K562 (cell line): Measurements from ENCODE around the gene SPHK2. TPM values are rescaled to one million over a fixed set of nuclear protein-coding genes. Genes with fewer than 3 reads are reported as not detected.

Source experiments
- ATAC-seq: fragments of 200-7000 bp; cut with Tn5 transposase; 3 replicates; pipeline ENCODE4 v1.9.1; 2020; ENCODE audit warnings: moderate library complexity
- BruUV-seq: library from RNA; stranded (reverse); fragments of 400-500 nt; replicated peaks from 2 replicates; lab custom pipeline; 2021; lab: Mats Ljungman, UMichigan
- CTCF ChIA-PET: fragments of 300-600 bp; formaldehyde crosslinking; extraction: SDS; loops from one replicate; lab custom pipeline; 2021; ENCODE audit warnings: low intra/inter-chr PET ratio; lab: Yijun Ruan, JAX
- POLR2A ChIA-PET: fragments of 300-600, 350-650 bp; sonication (Branson Sonifier 250); formaldehyde crosslinking; extraction: SDS; loops from one replicate; lab custom pipeline; 2021; ENCODE audit warnings: antibody characterized with exemption, inconsistent platforms; lab: Yijun Ruan, JAX
- DNase-seq, 4 experiments: peaks; one replicate each; pipeline versions ENCODE4 v3.0.0 to v3.0.0-alpha.2; 2011 to 2018; ENCODE audit warnings: low spot score in 3 of 4, mixed read lengths in 3 of 4; ENCODE audit errors: extremely low read depth in 1 of 4
- FAIRE-seq: peaks from 2 replicates; lab custom pipeline; 2011; peaks lifted over from hg19 to GRCh38; lab: Jason Lieb, UNC
- H2AFZ ChIP-seq: 2 replicates; pipeline ENCODE4 v1.6.0; 2011; ENCODE audit warnings: low read depth, low read length, control low read depth, inconsistent platforms
- H3K27ac ChIP-seq: fragments of 200-600 bp; 3 replicates; pipeline ENCODE4 v1.8.0; 2011; ENCODE audit warnings: low read depth, mild to moderate bottlenecking, control low read depth, inconsistent platforms, low read length, moderate library complexity, mixed read lengths; ENCODE audit errors: extremely low read depth
- H3K27me3 ChIP-seq, 2 experiments: fragments of 300-600 bp in 1 of 2; 2 replicates in 1 of 2; 3 replicates in 1 of 2; pipeline versions ENCODE4 v1.6.0 to v1.8.0; 2011; ENCODE audit warnings: inconsistent platforms in 2 of 2, low read length in 2 of 2, mild to moderate bottlenecking in 1 of 2, mixed read lengths in 1 of 2, moderate library complexity in 1 of 2; ENCODE audit not compliant: control insufficient read depth in 2 of 2, insufficient read depth in 2 of 2
- H3K36me3 ChIP-seq: fragments of 300-600 bp; 3 replicates; pipeline ENCODE4 v1.8.0; 2011; ENCODE audit warnings: mild to moderate bottlenecking, low read length, inconsistent platforms; ENCODE audit not compliant: control insufficient read depth, insufficient read depth
- H3K4me1 ChIP-seq, 2 experiments: fragments of 200-600 bp in 1 of 2; replicated peaks in 1 of 2; 2 replicates in 1 of 2; 3 replicates in 1 of 2; pipeline versions ENCODE4 v1.5.1 to v1.8.0; 2011; ENCODE audit warnings: inconsistent platforms in 2 of 2, low read length in 2 of 2, mild to moderate bottlenecking in 1 of 2, mixed read lengths in 1 of 2, moderate library complexity in 1 of 2; ENCODE audit not compliant: control insufficient read depth in 2 of 2, insufficient read depth in 2 of 2
- H3K4me2 ChIP-seq: 2 replicates; pipeline ENCODE4 v1.6.1; 2011; ENCODE audit warnings: low read length, control low read depth, inconsistent platforms, mixed read lengths; ENCODE audit not compliant: insufficient read depth
- H3K4me3 ChIP-seq: fragments of 200-600 bp; sonication (generic), shearing (Covaris generic); 2 replicates; pipeline ENCODE4 v1.5.1; 2016; ENCODE audit warnings: control low read depth, inconsistent platforms
- H3K79me2 ChIP-seq: fragments of 200-600 bp; 3 replicates; pipeline ENCODE4 v1.8.0; 2011; ENCODE audit warnings: low read length, inconsistent platforms; ENCODE audit not compliant: control insufficient read depth, insufficient read depth
- H3K9ac ChIP-seq, 2 experiments: 2 replicates each; pipeline versions ENCODE4 v1.6.0 to v1.6.1; 2011; ENCODE audit warnings: low read depth in 2 of 2, low read length in 2 of 2, control low read depth in 1 of 2, inconsistent platforms in 1 of 2, mild to moderate bottlenecking in 1 of 2, mixed read lengths in 1 of 2; ENCODE audit not compliant: insufficient read depth in 1 of 2
- H3K9me1 ChIP-seq: one replicate; pipeline ENCODE4 v1.6.0; 2011; ENCODE audit warnings: inconsistent platforms, mild to moderate bottlenecking, low read length, moderate library complexity; ENCODE audit not compliant: control insufficient read depth, insufficient read depth
- H3K9me3 ChIP-seq: replicated peaks from 2 replicates; pipeline ENCODE4 v1.5.1; 2011; ENCODE audit warnings: low read depth, low read length, inconsistent platforms; ENCODE audit not compliant: control insufficient read depth, insufficient read depth
- H4K20me1 ChIP-seq: replicated peaks from 2 replicates; pipeline ENCODE4 v1.6.1; 2011; ENCODE audit warnings: low read length, inconsistent platforms, mixed read lengths; ENCODE audit not compliant: control insufficient read depth, insufficient read depth
- E2F3 ChIP-seq: fragments of 250-450 bp; sonication (Bioruptor Pico); IDR thresholded peaks from 2 replicates; pipeline ENCODE4 v1.4.0; 2020; ENCODE audit warnings: mild to moderate bottlenecking
- MTA2 ChIP-seq: fragments of 450-650 bp; IDR thresholded peaks from 2 replicates; pipeline ENCODE4 v1.6.1; 2016; ENCODE audit warnings: low read depth
- NFIX ChIP-seq: fragments of 250-450 bp; sonication (Bioruptor Pico); IDR thresholded peaks from 2 replicates; pipeline ENCODE4 v1.4.0; 2020; ENCODE audit warnings: low read depth, mild to moderate bottlenecking, moderate library complexity
- NFRKB ChIP-seq: fragments of 450-650 bp; IDR thresholded peaks from 2 replicates; pipeline ENCODE4 v1.6.1; 2016; ENCODE audit warnings: low read depth
- NR2C1 ChIP-seq, 2 experiments: fragments of 450-650 bp; IDR thresholded peaks; 2 replicates each; pipeline ENCODE4 v1.6.1; 2017; ENCODE audit warnings: mild to moderate bottlenecking in 2 of 2, antibody characterized with exemption in 1 of 2, inconsistent platforms in 1 of 2, missing compliant biosample characterization in 1 of 2, missing genetic modification characterization in 1 of 2
- PURB ChIP-seq: sonication (generic); formaldehyde crosslinking; IDR thresholded peaks from 2 replicates; pipeline ENCODE4 v1.9.0; 2021; ENCODE audit warnings: low read depth, mild to moderate bottlenecking, missing genetic modification reagents
- SIN3A ChIP-seq, 2 experiments: fragments of 150-350 bp in 1 of 2; IDR thresholded peaks; 2 replicates each; pipeline ENCODE4 v1.6.1; 2011 to 2016; ENCODE audit warnings: borderline replicate concordance in 2 of 2, low read depth in 2 of 2, low read length in 2 of 2, mild to moderate bottlenecking in 2 of 2, moderate library complexity in 2 of 2; ENCODE audit not compliant: control insufficient read depth in 1 of 2
- SIRT6 ChIP-seq: IDR thresholded peaks from one replicate; pipeline ENCODE4 v1.6.1; 2012; ENCODE audit warnings: low read depth, mild to moderate bottlenecking, control low read depth, inconsistent platforms, low read length, moderate library complexity
- SMAD2 ChIP-seq: fragments of 150-350 bp; IDR thresholded peaks from 2 replicates; pipeline ENCODE4 v1.6.1; 2014; ENCODE audit warnings: low read depth, mild to moderate bottlenecking, low read length
- SNAPC5 ChIP-seq: fragments of 250-450 bp; sonication (Bioruptor Pico); IDR thresholded peaks from 2 replicates; pipeline ENCODE4 v1.8.0; 2021; ENCODE audit warnings: moderate library complexity, mild to moderate bottlenecking, inconsistent platforms
- TEAD1 ChIP-seq, 2 experiments: fragments of 450-650 bp in 1 of 2; sonication (generic) in 1 of 2; formaldehyde crosslinking; IDR thresholded peaks; 2 replicates each; pipeline versions ENCODE4 v1.4.0 to v1.8.0; 2020 to 2022; ENCODE audit warnings: mild to moderate bottlenecking in 2 of 2, missing genetic modification reagents in 1 of 2
- TSHZ1 ChIP-seq: fragments of 250-450 bp; sonication (Bioruptor Pico); IDR thresholded peaks from 2 replicates; pipeline ENCODE4 v1.4.0; 2020; ENCODE audit warnings: mild to moderate bottlenecking, moderate library complexity
- ZBTB43 ChIP-seq: sonication (generic); formaldehyde crosslinking; IDR thresholded peaks from 2 replicates; pipeline ENCODE4 v1.8.0; 2023; ENCODE audit warnings: mild to moderate bottlenecking, missing genetic modification reagents
- WGBS: fragments of 100-300 bp; shearing (Covaris generic); methylation state at CpG from one replicate; pipeline ENCODE4 v1.1.6; 2016; ENCODE audit warnings: low coverage, mixed read lengths; ENCODE audit not compliant: insufficient coverage; ENCODE audit errors: missing lambda C conversion rate; 5-methylcytosine and 5-hydroxymethylcytosine counted together
- in situ Hi-C: fragments of 300-500 bp; cut with MboI; formaldehyde crosslinking; loops from 4 replicates; pipeline ENCODE4 v1.15.0; 2018; ENCODE audit warnings: inconsistent platforms, mixed read lengths
- intact Hi-C: fragments of 100-400 bp; cut with micrococcal nuclease; formaldehyde crosslinking; loops from 2 replicates; pipeline ENCODE4 v1.14.2; 2022
- polyA plus RNA-seq, 8 experiments: library from polyadenylated mRNA; depleted of rRNA in 4 of 8; stranded (reverse) in 5 of 8; unstranded in 3 of 8; fragments of >200 nt; fragmentation: Nextera tagmentation in 2 of 8; fragmentation: Illumina TruSeq in 1 of 8; extraction: Ambion mirVana in 2 of 8; extraction: Trizol in 1 of 8; gene quantifications; 2 replicates each; pipeline versions ENCODE4 v1.2.1 to v1.2.3, GENCODE V29; 2011 to 2014; ENCODE audit warnings: inconsistent platforms in 1 of 8, missing spikeins in 1 of 8
- total RNA-seq, 7 experiments: library from RNA; depleted of rRNA in 6 of 7; stranded (reverse); fragments of >200 nt in 6 of 7; fragmentation: Illumina TruSeq in 2 of 7; extraction: Trizol in 2 of 7; gene quantifications; 2 replicates each; pipeline versions ENCODE4 v1.2.1 to v1.2.3, GENCODE V29; 2011 to 2021; ENCODE audit warnings: low replicate concordance in 1 of 7

SPHK2 gene
- total and polyA plus RNA-seq, 9 of the 15 experiments (the other 6 are each of a cell fraction or from before 2014, with no cell fraction given): 0.10 to 15.2 (median 2.9) TPM

- TF ChIP-seq SIN3A (IDR thresholded peaks at IDR 0.05; ENCODE audit: borderline replicate concordance in 2 of 2, control insufficient read depth in 1 of 2, low read depth in 2 of 2, low read length in 2 of 2): peak in 1 of 2 experiments; percentile 85; a peak in 1 of 4 replicates
Measured at GRCh38 chr19:48618278-48618915, 909 bp upstream of the SPHK2 start (continued).

- Histone ChIP-seq H3K9me1 (peaks cover 11% of the 10 kb centered on the region), H3K27ac (peak overlapping the region; percentile 78), H3K4me3 (peak overlapping the region; percentile 64), H3K4me1 (peaks cover 39 to 58% of the 10 kb centered on the region in 2 experiments), H3K9ac (peak overlapping the region; percentile 72 to 88), H2AFZ (peak overlapping the region; percentile 80), H4K20me1 (peaks cover 35% of the 10 kb centered on the region), H3K36me3 (peaks cover 36% of the 10 kb centered on the region; the same call in 2 of the 3 replicates), H3K27me3 (no peaks in the 10 kb centered on the region), H3K4me2 (peak overlapping the region; percentile 94), H3K9me3 (no peaks in the 10 kb centered on the region), H3K79me2 (peaks cover 44% of the 10 kb centered on the region)
- ATAC-seq (no peak), DNase-seq (peak in 2 of 4 experiments; percentile 22 to 62), FAIRE-seq (peak; percentile 23)
- in situ Hi-C loops: no loop called here
- intact Hi-C loops: loop anchor here (1.0 kb wide), 1 partner anchor 17 kb away; the partner anchor contains the start of gene DBP
- TSS peak; percentile 65 for BruUV-seq
- CTCF ChIA-PET: no interaction called here
- POLR2A ChIA-PET: interaction anchor here (0.5 to 4.7 kb wide), 28 partner anchors 8 to 459 kb away, joined by 3 to 85 read pairs (median 4); partner anchors contain the start of genes DBP and SPACA4
- WGBS: 29% methylated on average over 6 of the region's 6 CpGs
- TF ChIP-seq NFRKB (peak; percentile 14; the same call in 1 of the 2 replicates), SMAD2 (no peak), NR2C1 (IDR thresholded peaks at IDR 0.05) (no peak), NR2C1 (tag; IDR thresholded peaks at IDR 0.05) (no peak), E2F3 (CRISPR knock-in tag) (peak; percentile 13; the same call in 1 of the 2 replicates), TEAD1 (CRISPR knock-in tag; IDR thresholded peaks at IDR 0.05) (no peak), SNAPC5 (CRISPR knock-in tag) (no peak), PURB (no peak), NFIX (CRISPR knock-in tag) (no peak), TSHZ1 (CRISPR knock-in tag) (no peak), SIRT6 (no peak), MTA2 (no peak), ZBTB43 (CRISPR knock-in tag) (no peak)
Measured at GRCh38 chr19:48619692-48620585, 633 bp downstream of the SPHK2 start.
